Keratinocyte (primary cell): ENCODE results near the gene MAGI2. TPM values are rescaled to one million over a fixed set of nuclear protein-coding genes. Genes with fewer than 3 reads are reported as not detected.

ENCODE experiments used
- DNase-seq: peaks from one replicate; pipeline ENCODE4 v3.0.0-alpha.2; 2011; ENCODE audit warnings: low read depth, missing footprints, low spot score
- FAIRE-seq: peaks from 2 replicates; lab custom pipeline; 2011; peaks lifted over from hg19 to GRCh38; lab: Jason Lieb, UNC
- H2AFZ ChIP-seq: 2 replicates; pipeline ENCODE4 v1.6.0; 2012; ENCODE audit warnings: low read length, control low read depth, inconsistent platforms; ENCODE audit not compliant: control insufficient read depth
- H3K27ac ChIP-seq: 2 replicates; pipeline ENCODE4 v1.5.1; 2011; ENCODE audit warnings: low read length; ENCODE audit not compliant: control insufficient read depth, insufficient read depth
- H3K27me3 ChIP-seq: 3 replicates; pipeline ENCODE4 v1.6.0; 2011; ENCODE audit warnings: low read length; ENCODE audit not compliant: control insufficient read depth, insufficient read depth; ENCODE audit errors: extremely low read depth
- H3K36me3 ChIP-seq, 2 experiments: 2 replicates in 1 of 2; 3 replicates in 1 of 2; pipeline ENCODE4 v1.5.1; 2011; ENCODE audit warnings: low read length in 2 of 2, mild to moderate bottlenecking in 1 of 2; ENCODE audit not compliant: control insufficient read depth in 2 of 2, insufficient read depth in 2 of 2; ENCODE audit errors: extremely low read depth in 1 of 2
- H3K4me1 ChIP-seq: 3 replicates; pipeline ENCODE4 v1.5.1; 2011; ENCODE audit warnings: low read length; ENCODE audit not compliant: control insufficient read depth, insufficient read depth; ENCODE audit errors: extremely low read depth
- H3K4me2 ChIP-seq: 3 replicates; pipeline ENCODE4 v1.6.0; 2011; ENCODE audit warnings: low read depth, low read length; ENCODE audit not compliant: control insufficient read depth, insufficient read depth; ENCODE audit errors: extremely low read depth
- H3K4me3 ChIP-seq, 3 experiments: fragments of 200-600 bp in 1 of 3; sonication (generic) in 1 of 3; 2 replicates in 2 of 3; 3 replicates in 1 of 3; pipeline ENCODE4 v1.5.1; 2011 to 2016; ENCODE audit warnings: low read length in 3 of 3, mild to moderate bottlenecking in 3 of 3, control low read depth in 2 of 3, inconsistent platforms in 1 of 3, low read depth in 1 of 3, mixed read lengths in 1 of 3, mixed run types in 1 of 3, moderate library complexity in 1 of 3; ENCODE audit not compliant: control insufficient read depth in 2 of 3, insufficient read depth in 2 of 3; ENCODE audit errors: extremely low read depth in 1 of 3
- H3K79me2 ChIP-seq: 2 replicates; pipeline ENCODE4 v1.6.0; 2012; ENCODE audit warnings: low read length; ENCODE audit not compliant: control insufficient read depth, insufficient read depth
- H3K9ac ChIP-seq: 3 replicates; pipeline ENCODE4 v1.6.0; 2011; ENCODE audit warnings: low read length; ENCODE audit not compliant: control insufficient read depth, insufficient read depth; ENCODE audit errors: extremely low read depth
- H3K9me1 ChIP-seq: 3 replicates; pipeline ENCODE4 v1.6.0; 2011; ENCODE audit warnings: low read length; ENCODE audit not compliant: control insufficient read depth, insufficient read depth; ENCODE audit errors: extremely low read depth
- H3K9me3 ChIP-seq: 2 replicates; pipeline ENCODE4 v1.5.1; 2012; ENCODE audit warnings: low read depth, low read length; ENCODE audit not compliant: control insufficient read depth
- H4K20me1 ChIP-seq: 3 replicates; pipeline ENCODE4 v1.6.0; 2011; ENCODE audit warnings: low read length; ENCODE audit not compliant: control insufficient read depth, insufficient read depth; ENCODE audit errors: extremely low read depth
- CTCF ChIP-seq, 3 experiments: IDR thresholded peaks in 1 of 3; conservative IDR thresholded peaks in 1 of 3; optimal IDR thresholded peaks in 1 of 3; 2 replicates in 2 of 3; 3 replicates in 1 of 3; pipeline versions ENCODE3 to v1.5.1; 2011; ENCODE audit warnings: low read length in 3 of 3, mild to moderate bottlenecking in 3 of 3, moderate library complexity in 2 of 3, control low read depth in 1 of 3, inconsistent platforms in 1 of 3; ENCODE audit not compliant: insufficient read depth in 2 of 3; ENCODE audit errors: extremely low read depth in 1 of 3
- EZH2 ChIP-seq: IDR thresholded peaks from one replicate; pipeline ENCODE4 v1.6.1; 2012; ENCODE audit warnings: inconsistent platforms, mild to moderate bottlenecking, low read length, moderate library complexity
- dilution Hi-C: fragments of 300-500 bp; cut with MboI; formaldehyde crosslinking; loops from one replicate; pipeline ENCODE4 v1.7.0; 2020; ENCODE audit warnings: low sequenced_read_pairs; ENCODE audit not compliant: extremely low pct_ligation_motif_present
- polyA plus RNA-seq, 5 experiments: library from polyadenylated mRNA; depleted of rRNA in 3 of 5; stranded (reverse) in 3 of 5; stranded (forward) in 1 of 5; unstranded in 1 of 5; fragments of >200 nt; gene quantifications; 1 replicate in 1 of 5; 2 replicates in 3 of 5; 3 replicates in 1 of 5; pipeline versions ENCODE4 v1.2.1 to v1.2.3, GENCODE V29; 2011 to 2012; ENCODE audit warnings: missing spikeins in 2 of 5, low read depth in 1 of 5, low replicate concordance in 1 of 5

Gene MAGI2
- polyA plus RNA-seq, 1 donor (not counting 4 experiments of a cell fraction or from before 2014, with no cell fraction given), result 0.07 TPM

GRCh38 chr7:78377532-78377931 lies 1075.9 kb downstream of the MAGI2 start:
- TF ChIP-seq CTCF (optimal IDR thresholded peaks at IDR 0.05 in 1 of 3, IDR thresholded peaks at IDR 0.05 in 1 of 3, conservative IDR thresholded peaks at IDR 0.05 in 1 of 3; ENCODE audit: extremely low read depth in 1 of 3, insufficient read depth in 2 of 3, low read length in 3 of 3), result no peak
- TF ChIP-seq EZH2, result no peak
- FAIRE-seq, result no peak
- dilution Hi-C loops, result no loop called here

GRCh38 chr7:78370936-78371335 lies 1082.5 kb downstream of the MAGI2 start:
- Histone ChIP-seq H3K9me1 (no peaks in the 10 kb centered on the region), H3K27ac (no peak overlapping the region), H4K20me1 (no peaks in the 10 kb centered on the region), H3K4me1 (no peaks in the 10 kb centered on the region), H3K27me3 (no peaks in the 10 kb centered on the region), H3K4me3 (no peak overlapping the region), H3K4me2 (no peak overlapping the region), H3K9ac (no peak overlapping the region), H3K79me2 (no peaks in the 10 kb centered on the region), H2AFZ (no peak overlapping the region), H3K9me3 (no peaks in the 10 kb centered on the region), H3K36me3 (no peaks in the 10 kb centered on the region)
- FAIRE-seq (no peak), DNase-seq (no peak)
- dilution Hi-C loops, result no loop called here
- TF ChIP-seq EZH2 (no peak), CTCF (optimal IDR thresholded peaks at IDR 0.05 in 1 of 3, IDR thresholded peaks at IDR 0.05 in 1 of 3, conservative IDR thresholded peaks at IDR 0.05 in 1 of 3; ENCODE audit: extremely low read depth in 1 of 3, insufficient read depth in 2 of 3, low read length in 3 of 3) (no peak)

More at GRCh38 chr7:78377532-78377931, 1075.9 kb downstream of the MAGI2 start:
- H4K20me1 ChIP-seq, result no peaks in the 10 kb centered on the region
- H3K4me3 ChIP-seq, result no peak overlapping the region
- no peaks in the 10 kb centered on the region for H3K27me3 ChIP-seq
- H3K79me2 ChIP-seq, result no peaks in the 10 kb centered on the region
- no peaks in the 10 kb centered on the region for H3K9me1 ChIP-seq
- no peak overlapping the region for H2AFZ ChIP-seq
- no peak for DNase-seq
- H3K4me1 ChIP-seq, result no peaks in the 10 kb centered on the region
- H3K9me3 ChIP-seq, result no peaks in the 10 kb centered on the region
- H3K4me2 ChIP-seq, result no peak overlapping the region
- H3K27ac ChIP-seq, result no peak overlapping the region
- H3K9ac ChIP-seq, result no peak overlapping the region
- no peaks in the 10 kb centered on the region for H3K36me3 ChIP-seq
